GM18873 (cell line): Measurements from ENCODE around the gene ROR1.
"Not testable (repeated sequence)": the region's sequence is repeated elsewhere in the genome, so short reads cannot be mapped to it uniquely, and the experiment has no call there.

Experiments
- ATAC-seq: cut with Tn5 transposase; IDR thresholded peaks from one replicate; pipeline ENCODE4 v1.9.1; 2021; ENCODE audit warnings: mild to moderate bottlenecking, moderate library complexity, moderate number of reproducible peaks; ENCODE audit not compliant: unreplicated experiment, low FRiP score

The ROR1 gene

DNA sequence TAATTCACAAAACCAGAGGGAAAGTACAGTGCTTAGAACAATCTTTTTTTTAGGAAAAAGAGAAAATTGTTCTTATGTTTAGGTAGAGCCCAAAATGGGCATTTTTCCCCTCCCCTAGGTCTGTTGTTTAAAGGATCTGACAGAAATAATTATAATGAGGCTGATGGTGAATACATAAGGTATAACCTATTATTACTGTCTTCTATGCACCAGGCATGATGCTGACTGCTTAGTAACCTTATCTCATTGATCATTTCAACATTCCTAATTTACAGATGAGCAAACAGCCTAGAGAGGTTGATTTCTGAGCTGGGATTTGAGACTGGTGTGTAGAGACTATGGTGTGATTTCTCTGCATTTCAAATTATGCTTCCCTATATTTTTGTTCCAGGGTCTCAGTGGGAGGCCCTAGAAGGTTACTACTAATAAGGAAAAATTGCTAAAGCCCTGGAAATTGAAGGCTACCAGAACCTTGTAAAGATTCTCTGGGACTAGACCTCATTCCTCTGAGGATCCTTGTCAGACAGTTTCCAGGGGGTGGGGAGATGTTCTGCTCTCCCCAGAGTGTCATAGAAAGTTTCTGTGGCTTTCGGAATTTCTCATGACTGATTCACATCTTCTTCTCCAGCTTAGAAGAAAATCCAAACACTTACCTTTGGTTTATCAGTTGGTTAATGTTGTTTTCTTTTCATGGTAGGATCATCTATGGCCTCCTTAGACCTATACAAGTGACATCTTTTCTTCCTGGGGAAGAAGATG, 44.9 kb downstream of the ROR1 start:
- no peak for ATAC-seq

DNA sequence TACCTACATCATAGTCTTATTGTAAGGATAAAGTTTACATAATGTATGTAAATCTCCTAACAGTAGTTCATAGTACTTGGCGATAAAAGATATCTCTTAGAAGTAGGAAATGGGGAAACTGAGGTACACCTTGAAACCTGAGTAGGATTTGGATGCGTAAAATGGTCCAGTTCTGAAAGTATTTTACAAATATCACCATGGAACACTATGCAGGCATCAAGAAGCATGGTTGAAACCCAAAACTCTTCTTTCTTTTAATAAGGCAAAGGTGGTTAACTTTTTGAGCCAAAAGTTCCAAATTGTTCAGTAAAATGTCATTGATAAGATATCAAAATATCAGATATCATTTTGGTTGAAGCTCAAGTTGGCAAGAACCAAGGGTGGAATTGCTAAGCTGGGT, 46.0 kb downstream of the ROR1 start:
- ATAC-seq = no peak

GRCh38 chr1:63821091-63822005, 47.5 kb downstream of the ROR1 start:
- ATAC-seq = no peak

DNA sequence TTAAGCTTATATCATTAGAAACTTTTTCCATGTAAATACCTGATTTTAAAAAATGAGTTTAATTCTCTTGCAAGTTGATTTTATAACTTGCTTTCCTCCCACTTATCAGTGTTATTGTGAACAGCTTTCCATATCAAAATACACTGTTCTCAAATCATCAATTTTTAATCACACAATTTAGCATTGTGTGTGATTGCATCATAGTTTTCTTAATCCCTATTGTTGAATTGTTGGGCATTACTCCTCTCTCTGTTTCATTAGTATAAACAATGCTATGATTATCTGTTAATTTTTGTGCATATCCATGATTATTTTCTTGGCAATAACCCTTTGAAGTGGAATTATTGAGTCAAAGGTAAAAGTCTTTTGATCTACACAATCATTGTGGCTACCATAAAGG, 48.7 kb downstream of the ROR1 start:
- ATAC-seq = no peak

GRCh38 chr1:63824451-63824850, 50.6 kb downstream of the ROR1 start:
- no peak for ATAC-seq

- no peak for ATAC-seq
These were observed 51.3 kb downstream of the ROR1 start for GRCh38 chr1:63825111-63825510.

- not testable (repeated sequence) for ATAC-seq
These were observed 52.5 kb downstream of the ROR1 start for GRCh38 chr1:63826246-63826861.

DNA sequence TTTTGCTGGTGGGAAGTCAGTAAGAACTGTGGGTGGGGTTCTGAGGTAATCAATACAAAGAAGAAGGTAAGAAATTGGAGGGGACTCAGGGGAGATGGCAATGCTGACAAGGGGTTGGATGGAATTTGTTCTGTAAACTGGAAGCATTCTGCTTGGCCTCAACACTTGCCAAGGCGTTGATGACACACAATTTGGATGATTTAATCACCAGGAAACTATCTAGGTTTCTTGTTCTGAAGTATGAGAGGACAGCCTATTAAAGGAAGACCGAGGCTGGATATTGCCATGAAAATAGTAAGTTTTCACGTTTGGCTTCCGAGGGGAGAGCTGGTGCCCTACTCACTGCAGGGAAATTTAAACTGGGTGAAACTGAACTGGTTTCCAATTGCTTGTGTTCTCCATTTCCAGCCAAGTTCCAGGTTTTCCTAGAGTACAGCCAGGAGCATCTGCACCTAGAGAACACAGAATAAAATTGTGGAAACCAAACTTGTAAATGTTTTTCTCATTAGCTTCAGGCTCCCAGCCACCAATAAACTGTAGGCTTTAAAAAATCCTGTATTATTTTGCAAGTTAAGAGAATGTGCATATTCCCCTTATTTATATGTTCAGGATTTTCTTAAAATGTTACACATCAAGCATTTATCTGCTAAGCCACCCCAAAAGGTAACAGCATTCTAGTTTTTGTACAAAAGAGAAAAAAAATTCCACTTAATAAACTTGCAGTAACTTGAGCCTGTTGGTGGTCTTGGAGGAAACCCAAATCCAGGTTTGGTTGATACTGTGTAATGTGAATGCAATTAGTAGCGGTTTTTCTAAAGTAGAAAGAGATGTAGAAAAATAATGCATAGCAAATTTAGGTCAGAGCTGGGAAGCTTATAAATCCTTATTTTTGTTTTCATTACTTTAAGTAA, 53.8 kb downstream of the ROR1 start:
- no peak for ATAC-seq

GRCh38 chr1:63828322-63829044, 54.7 kb downstream of the ROR1 start:
- ATAC-seq = peak; percentile 56

GRCh38 chr1:63829349-63830327, 55.8 kb downstream of the ROR1 start:
- no peak for ATAC-seq

GRCh38 chr1:63831409-63831808, 57.6 kb downstream of the ROR1 start:
- ATAC-seq = no peak

DNA sequence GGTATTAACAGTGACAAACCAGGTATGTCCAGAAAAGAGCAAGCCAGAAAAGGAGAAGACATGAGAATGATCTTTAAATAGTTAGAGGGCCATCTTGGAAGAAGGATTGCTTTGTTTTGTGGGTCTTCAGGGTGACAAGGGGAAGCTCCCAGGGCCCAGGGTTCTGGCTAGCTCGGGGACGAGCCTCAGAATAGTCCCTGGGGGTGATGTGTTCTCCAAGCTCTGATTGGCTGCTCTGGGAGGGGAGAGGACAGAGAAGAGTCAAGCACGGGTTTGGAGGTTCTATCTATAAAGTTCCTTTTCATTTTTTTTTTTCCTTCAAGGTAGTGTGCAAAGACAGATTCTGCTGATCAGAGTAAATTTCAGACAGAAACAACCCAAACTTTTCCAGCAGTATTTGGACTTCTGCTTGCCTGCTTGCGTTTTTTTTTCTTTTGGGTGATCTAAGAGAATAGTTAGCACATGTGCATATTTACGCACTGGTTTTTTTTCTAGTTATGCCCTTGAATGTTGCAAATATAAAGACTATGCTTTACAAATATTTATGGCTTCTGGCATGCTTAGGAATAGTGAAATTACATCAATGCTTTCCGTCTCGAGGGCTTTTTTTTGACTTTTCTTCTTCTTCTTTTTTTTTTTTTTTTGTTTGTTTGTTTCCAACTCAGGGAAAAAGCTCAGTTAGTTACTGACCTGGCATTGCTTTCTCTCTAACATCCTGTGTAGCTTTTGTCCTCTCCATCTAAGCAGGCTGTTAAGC, 59.7 kb downstream of the ROR1 start:
- no peak for ATAC-seq

GRCh38 chr1:63835128-63835527, 61.3 kb downstream of the ROR1 start:
- ATAC-seq = no peak

DNA sequence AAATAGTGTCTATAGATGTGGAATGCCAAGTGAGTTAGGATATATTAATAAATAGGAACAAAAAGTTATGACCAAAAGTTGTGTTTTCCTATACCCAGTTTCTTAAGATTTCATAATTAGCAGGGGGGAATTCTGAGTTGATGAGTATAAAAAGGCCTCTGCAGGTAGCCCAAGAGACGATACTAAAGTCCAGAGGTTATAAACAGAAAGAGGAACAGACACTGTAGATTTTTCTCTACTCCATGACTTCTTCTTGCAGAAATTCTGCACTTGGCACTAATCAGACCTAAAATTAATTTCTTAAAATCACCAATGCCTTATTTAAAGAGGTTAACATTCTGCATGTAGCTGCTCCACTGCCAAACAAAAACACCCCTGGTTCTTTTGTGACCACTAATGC, 62.6 kb downstream of the ROR1 start:
- ATAC-seq = no peak

- ATAC-seq = no peak
These were observed 63.0 kb downstream of the ROR1 start for GRCh38 chr1:63836830-63837229.

DNA sequence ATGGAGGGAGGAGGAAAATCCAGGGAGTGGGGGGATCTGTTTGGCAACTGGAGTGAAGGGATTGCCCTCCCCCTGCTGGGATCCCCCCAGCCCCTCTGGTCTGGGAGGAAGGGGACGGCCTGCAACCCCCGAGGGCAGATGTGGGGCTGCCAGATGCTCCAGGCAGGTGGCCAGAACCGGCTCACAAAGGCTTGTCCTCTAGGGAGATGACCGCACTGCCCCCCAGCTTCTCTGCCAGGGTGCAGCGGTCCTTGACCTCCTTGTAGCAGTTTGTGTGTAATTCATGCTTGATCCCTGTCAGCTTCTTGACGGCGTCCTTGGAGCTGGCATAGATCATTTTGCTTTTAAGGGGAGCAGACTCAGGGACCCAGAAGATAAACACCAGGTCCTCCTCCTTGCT, 69.2 kb downstream of the ROR1 start:
- no peak for ATAC-seq

- ATAC-seq = no peak
These were observed 70.1 kb downstream of the ROR1 start for GRCh38 chr1:63843884-63844283.

DNA sequence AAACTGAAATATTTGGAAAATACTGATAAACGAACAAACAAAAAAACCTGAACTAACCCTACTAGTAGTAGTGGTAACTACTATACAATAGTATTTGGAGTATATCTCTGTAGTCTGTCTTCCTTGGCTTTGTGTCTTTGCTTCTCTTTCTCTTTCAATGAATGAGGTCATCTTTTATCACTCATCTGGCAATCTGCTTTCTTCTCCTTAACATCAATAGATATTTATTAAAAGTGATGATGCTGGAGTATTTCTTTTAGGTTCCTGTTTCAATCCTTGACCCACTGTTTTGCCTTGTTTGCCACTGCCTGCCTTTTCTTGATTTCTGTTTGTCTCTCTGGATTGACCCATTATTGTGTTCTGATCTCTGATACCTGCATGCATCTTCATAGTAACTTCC, 71.5 kb downstream of the ROR1 start:
- no peak for ATAC-seq
